HG02623 (cell line): Measurements from ENCODE around the gene PIGR.

ENCODE experiments used
- ATAC-seq: cut with Tn5 transposase; IDR thresholded peaks from one replicate; pipeline ENCODE4 v1.9.1; 2021; ENCODE audit warnings: moderate library complexity; ENCODE audit not compliant: unreplicated experiment

PIGR gene

GRCh38 chr1:206893380-206893779 lies 52.9 kb downstream of the PIGR start:
- no peak for ATAC-seq

- no peak for ATAC-seq
These were observed 53.8 kb downstream of the PIGR start for GRCh38 chr1:206892351-206892984.

GRCh38 chr1:206891412-206891811 lies 54.9 kb downstream of the PIGR start:
- ATAC-seq, result no peak

- ATAC-seq, result no peak
These were observed 55.9 kb downstream of the PIGR start for GRCh38 chr1:206890125-206891060.

- no peak for ATAC-seq
These were observed 58.6 kb downstream of the PIGR start for GRCh38 chr1:206887701-206888100.

GRCh38 chr1:206886831-206887230 lies 59.4 kb downstream of the PIGR start:
- no peak for ATAC-seq

- ATAC-seq, result no peak
These were observed 60.8 kb downstream of the PIGR start for GRCh38 chr1:206885341-206886060.

- ATAC-seq, result no peak
These were observed 62.4 kb downstream of the PIGR start for GRCh38 chr1:206883876-206884275.

GRCh38 chr1:206883160-206883559 lies 63.1 kb downstream of the PIGR start:
- no peak for ATAC-seq

GRCh38 chr1:206882555-206882954 lies 63.7 kb downstream of the PIGR start:
- no peak for ATAC-seq

- no peak for ATAC-seq
These were observed 66.0 kb downstream of the PIGR start for GRCh38 chr1:206880314-206880713.
